COLO668 (cell line): Measurements from ENCODE around the gene SCN4B.

Experiments
- DNase-seq: peaks from one replicate; lab custom pipeline; 2025; ENCODE audit not compliant: unreplicated experiment; lab: John Stamatoyannopoulos, UW

The SCN4B gene

GRCh38 chr11:118154641-118155040, 2.0 kb upstream of the SCN4B start:
- DNase-seq: no peak

- no peak for DNase-seq
Observed at GRCh38 chr11:118153976-118154375, 1.4 kb upstream of the SCN4B start.

GRCh38 chr11:118153516-118153915, 893 bp upstream of the SCN4B start:
- no peak for DNase-seq

GRCh38 chr11:118152020-118152551, 537 bp downstream of the SCN4B start:
- no peak for DNase-seq

- DNase-seq: no peak
Observed at GRCh38 chr11:118151431-118151830, 1.2 kb downstream of the SCN4B start.

GRCh38 chr11:118149493-118149892, 3.1 kb downstream of the SCN4B start:
- no peak for DNase-seq

GRCh38 chr11:118148856-118149255, 3.8 kb downstream of the SCN4B start:
- DNase-seq: no peak

GRCh38 chr11:118148240-118148639, 4.4 kb downstream of the SCN4B start:
- no peak for DNase-seq

GRCh38 chr11:118147502-118147901, 5.1 kb downstream of the SCN4B start:
- DNase-seq: no peak

GRCh38 chr11:118146554-118146953, 6.1 kb downstream of the SCN4B start:
- no peak for DNase-seq

- peak; percentile 93 for DNase-seq
Observed at GRCh38 chr11:118145285-118146227, 7.1 kb downstream of the SCN4B start.

- DNase-seq: no peak
Observed at GRCh38 chr11:118144301-118145268, 8.0 kb downstream of the SCN4B start.

- no peak for DNase-seq
Observed at GRCh38 chr11:118143661-118144185, 8.9 kb downstream of the SCN4B start.

GRCh38 chr11:118142809-118143208, 9.8 kb downstream of the SCN4B start:
- peak; percentile 8 for DNase-seq

GRCh38 chr11:118142081-118142480, 10.5 kb downstream of the SCN4B start:
- DNase-seq: no peak

- no peak for DNase-seq
Observed at GRCh38 chr11:118139578-118139977, 13.0 kb downstream of the SCN4B start.

- no peak for DNase-seq
Observed at GRCh38 chr11:118138839-118139420, 13.7 kb downstream of the SCN4B start.

GRCh38 chr11:118136801-118137200, 15.8 kb downstream of the SCN4B start:
- DNase-seq: no peak

GRCh38 chr11:118136341-118136740, 16.3 kb downstream of the SCN4B start:
- DNase-seq: no peak

- DNase-seq: no peak
Observed at GRCh38 chr11:118135796-118136165, 16.8 kb downstream of the SCN4B start.
